Neutrophil (primary cell): ENCODE measurements around the gene DCPS.
"Not testable (repeated sequence)": the region's sequence is repeated elsewhere in the genome, so short reads cannot be mapped to it uniquely, and the experiment has no call there.

Experiments used
- H3K27ac ChIP-seq: fragments of 200-600 bp; sonication (generic); 2 replicates; pipeline ENCODE4 v1.5.1; 2016; ENCODE audit warnings: mild to moderate bottlenecking, moderate library complexity
- H3K27me3 ChIP-seq: fragments of 200-600 bp; sonication (generic); 2 replicates; pipeline ENCODE4 v1.6.0; 2016; ENCODE audit warnings: mild to moderate bottlenecking
- H3K36me3 ChIP-seq: fragments of 200-600 bp; sonication (generic); 2 replicates; pipeline ENCODE4 v1.5.1; 2017
- H3K4me1 ChIP-seq, 2 experiments: fragments of 200-600 bp in 1 of 2; sonication (generic) in 1 of 2; 1 replicate in 1 of 2; 2 replicates in 1 of 2; pipeline versions ENCODE4 v1.5.1 to v1.6.1; 2013 to 2016; ENCODE audit warnings: low read depth in 1 of 2, low read length in 1 of 2, mild to moderate bottlenecking in 1 of 2, moderate library complexity in 1 of 2; ENCODE audit not compliant: control insufficient read depth in 1 of 2, insufficient read depth in 1 of 2
- H3K4me3 ChIP-seq, 2 experiments: fragments of 200-600 bp in 1 of 2; sonication (generic) in 1 of 2; 1 replicate in 1 of 2; 2 replicates in 1 of 2; pipeline ENCODE4 v1.5.1; 2013 to 2016; ENCODE audit warnings: low read depth in 1 of 2, low read length in 1 of 2, mild to moderate bottlenecking in 1 of 2, moderate library complexity in 1 of 2
- H3K9me3 ChIP-seq: fragments of 200-600 bp; sonication (generic); 2 replicates; pipeline ENCODE4 v1.5.1; 2016
- CTCF ChIP-seq: fragments of 200-600 bp; sonication (generic); IDR thresholded peaks from 2 replicates; pipeline ENCODE4 v1.5.1; 2016; ENCODE audit warnings: antibody characterized with exemption

DCPS gene

GRCh38 chr11:126391286-126391954, 87.6 kb downstream of the DCPS start:
- TF ChIP-seq CTCF = no peak
- H3K4me1 ChIP-seq = peaks cover 47 to 49% of the 10 kb centered on the region in 2 experiments
- no peaks in the 10 kb centered on the region for H3K9me3 ChIP-seq
- H3K27ac ChIP-seq = peak overlapping the region; percentile 78
- H3K27me3 ChIP-seq = no peaks in the 10 kb centered on the region
- no peaks in the 10 kb centered on the region for H3K36me3 ChIP-seq
- H3K4me3 ChIP-seq = peak overlapping the region; percentile 13 to 21

- peaks cover 40 to 43% of the 10 kb centered on the region in 2 experiments for H3K4me1 ChIP-seq
- TF ChIP-seq CTCF = peak; percentile 40
- peak overlapping the region; percentile 13 to 35 for H3K4me3 ChIP-seq
Measured at GRCh38 chr11:126391970-126392632, 88.2 kb downstream of the DCPS start.

GRCh38 chr11:126392633-126393013, 88.8 kb downstream of the DCPS start:
- H3K9me3 ChIP-seq = no peaks in the 10 kb centered on the region
- H3K36me3 ChIP-seq = no peaks in the 10 kb centered on the region
- peaks cover 35 to 37% of the 10 kb centered on the region in 2 experiments for H3K4me1 ChIP-seq
- TF ChIP-seq CTCF = no peak
- H3K4me3 ChIP-seq = peak overlapping the region in 1 of 2 experiments; percentile 35
- H3K27me3 ChIP-seq = no peaks in the 10 kb centered on the region
- peak overlapping the region; percentile 78 for H3K27ac ChIP-seq

More at GRCh38 chr11:126391970-126392632, 88.2 kb downstream of the DCPS start:
- Histone ChIP-seq H3K36me3 (no peaks in the 10 kb centered on the region), H3K9me3 (no peaks in the 10 kb centered on the region), H3K27me3 (no peaks in the 10 kb centered on the region), H3K27ac (peak overlapping the region; percentile 78)

- no peak for TF ChIP-seq CTCF
- Histone ChIP-seq H3K27me3 (no peaks in the 10 kb centered on the region), H3K9me3 (no peaks in the 10 kb centered on the region), H3K4me3 (no peak overlapping the region), H3K36me3 (no peaks in the 10 kb centered on the region), H3K4me1 (peaks cover 29 to 32% of the 10 kb centered on the region in 2 experiments), H3K27ac (no peak overlapping the region)
Measured at GRCh38 chr11:126393143-126393542, 89.3 kb downstream of the DCPS start.

- TF ChIP-seq CTCF = no peak
- Histone ChIP-seq H3K36me3 (no peaks in the 10 kb centered on the region), H3K27ac (no peak overlapping the region), H3K4me1 (peaks cover 29 to 30% of the 10 kb centered on the region in 2 experiments), H3K4me3 (no peak overlapping the region), H3K27me3 (no peaks in the 10 kb centered on the region), H3K9me3 (no peaks in the 10 kb centered on the region)
Measured at GRCh38 chr11:126394036-126394435, 90.2 kb downstream of the DCPS start.

GRCh38 chr11:126394634-126395072, 90.8 kb downstream of the DCPS start:
- not testable (repeated sequence) for H3K27ac ChIP-seq, H3K9me3 ChIP-seq

More at GRCh38 chr11:126394634-126395072, 90.8 kb downstream of the DCPS start:
- H3K4me1 ChIP-seq = peaks cover 29 to 30% of the 10 kb centered on the region in 2 experiments
- not testable (repeated sequence) for H3K27me3 ChIP-seq, H3K36me3 ChIP-seq, H3K4me3 ChIP-seq
